ENCODE data around the gene NLE1. TPM values are rescaled to one million over a fixed set of nuclear protein-coding genes. Genes with fewer than 3 reads are reported as not detected.

Gene NLE1
- total and polyA plus RNA-seq, 4 donors, result 4.5 to 10.4 (median 5.8) TPM

DNA sequence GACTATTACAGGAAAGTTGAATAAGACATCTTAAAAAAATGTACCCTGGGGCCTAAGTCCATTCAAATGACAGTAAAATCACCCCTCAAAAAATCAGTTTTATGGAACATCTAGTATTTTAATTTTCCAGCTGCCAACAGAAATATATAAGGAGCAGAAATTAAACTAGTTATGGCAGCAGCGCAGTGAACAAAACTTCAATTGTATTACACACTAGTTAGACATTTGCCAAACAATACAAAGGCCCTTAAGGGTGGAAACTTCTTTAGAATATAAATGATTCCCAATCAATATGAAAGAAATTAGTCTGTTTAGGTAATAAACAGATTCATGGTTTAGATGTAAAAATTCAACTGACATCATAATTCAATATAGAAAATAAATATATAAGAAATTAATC is 60.5 kb downstream of the NLE1 start:
- no peak for DNase-seq
- WGBS, 2 donors, result 91 to 93% methylated on average over 1 of the region's 1 CpG
- intact Hi-C loops (cut with DNase I), result no loop called here

DNA sequence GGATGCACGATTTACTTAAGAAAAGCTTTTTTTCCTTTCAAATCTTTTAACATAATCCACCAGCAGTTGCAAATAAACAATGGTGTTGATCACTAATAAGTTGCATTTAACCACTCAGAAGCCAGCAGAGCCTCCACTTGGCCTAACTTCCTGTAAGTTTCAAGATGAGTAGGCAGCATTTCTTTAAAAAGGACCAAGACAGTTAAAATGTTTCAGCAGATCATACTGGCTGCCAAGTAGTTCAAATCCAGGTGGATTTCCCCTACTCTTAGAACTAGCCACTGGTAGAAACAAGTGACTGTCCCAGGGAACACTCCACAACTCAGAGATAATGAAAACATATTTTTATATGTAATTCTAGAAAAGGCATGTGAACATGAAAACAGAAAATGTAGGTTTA is 61.6 kb downstream of the NLE1 start:
- ATAC-seq (ENCODE audit: low FRiP score) (no peak), DNase-seq (no peak)
- Histone ChIP-seq H3K27ac (ENCODE audit: low read depth in 1 of 2, low read length in 2 of 2) (no peak overlapping the region), H3K27me3 (ENCODE audit: control insufficient read depth in 1 of 2, insufficient read depth in 2 of 2, low read length in 1 of 2) (no peaks in the 10 kb centered on the region), H3K36me3 (ENCODE audit: control insufficient read depth in 1 of 2, insufficient read depth in 2 of 2, low read length in 1 of 2) (no peaks in the 10 kb centered on the region), H3K4me3 (ENCODE audit: low read length in 2 of 2) (no peak overlapping the region), H3K4me1 (ENCODE audit: control insufficient read depth in 1 of 2, insufficient read depth in 2 of 2, low read length in 2 of 2) (peaks cover 2% of the 10 kb centered on the region in 2 donors), H3K9me3 (ENCODE audit: control insufficient read depth, low read length) (no peaks in the 10 kb centered on the region)
- 55 to 63% methylated on average over 1 of the region's 1 CpG for WGBS, 2 donors
- intact Hi-C loops (cut with DNase I), result no loop called here

More for the DNA sequence above, 60.5 kb downstream of the NLE1 start:
- no peak for ATAC-seq (ENCODE audit: low FRiP score)
- Histone ChIP-seq H3K4me1 (ENCODE audit: control insufficient read depth in 1 of 2, insufficient read depth in 2 of 2, low read length in 2 of 2) (peaks cover 2% of the 10 kb centered on the region in 2 donors), H3K27me3 (ENCODE audit: control insufficient read depth in 1 of 2, insufficient read depth in 2 of 2, low read length in 1 of 2) (no peaks in the 10 kb centered on the region), H3K4me3 (ENCODE audit: low read length in 2 of 2) (no peak overlapping the region), H3K27ac (ENCODE audit: low read depth in 1 of 2, low read length in 2 of 2) (no peak overlapping the region), H3K9me3 (ENCODE audit: control insufficient read depth, low read length) (no peaks in the 10 kb centered on the region), H3K36me3 (ENCODE audit: control insufficient read depth in 1 of 2, insufficient read depth in 2 of 2, low read length in 1 of 2) (no peaks in the 10 kb centered on the region)

- Histone ChIP-seq H3K4me1 (ENCODE audit: control insufficient read depth in 1 of 2, insufficient read depth in 2 of 2, low read length in 2 of 2) (peaks cover 2% of the 10 kb centered on the region in 2 donors), H3K27ac (ENCODE audit: low read depth in 1 of 2, low read length in 2 of 2) (no peak overlapping the region), H3K27me3 (ENCODE audit: control insufficient read depth in 1 of 2, insufficient read depth in 2 of 2, low read length in 1 of 2) (no peaks in the 10 kb centered on the region), H3K36me3 (ENCODE audit: control insufficient read depth in 1 of 2, insufficient read depth in 2 of 2, low read length in 1 of 2) (no peaks in the 10 kb centered on the region), H3K4me3 (ENCODE audit: low read length in 2 of 2) (no peak overlapping the region), H3K9me3 (ENCODE audit: control insufficient read depth, low read length) (no peaks in the 10 kb centered on the region)
- 100% methylated on average over 1 of the region's 1 CpG for WGBS, 2 donors
- intact Hi-C loops (cut with DNase I), result no loop called here
- ATAC-seq (ENCODE audit: low FRiP score) (no peak), DNase-seq (no peak)
Measured at GRCh38 chr17:35079547-35080423, 62.3 kb downstream of the NLE1 start.

Other genes starting within 250 kb of the NLE1 start
- 1 to 10 TPM; 1.9 to 2.4 TPM for gene CCT6B, start 180.8 kb downstream of the NLE1 start, total RNA-seq
- gene CCT6B, start 180.8 kb downstream of the NLE1 start, polyA plus RNA-seq, result 1 to 10 TPM in 1 of 2 donors, under 1 TPM in 1; 0.63 to 2.6 TPM
- gene ZNF830, start 180.8 kb downstream of the NLE1 start, total RNA-seq, result 10 to 100 TPM; 12.9 to 14.5 TPM
- 10 to 100 TPM in 1 of 2 donors, 1 to 10 TPM in 1; 8.9 to 16.8 TPM for gene ZNF830, start 180.8 kb downstream of the NLE1 start, polyA plus RNA-seq
- gene LIG3, start 161.8 kb downstream of the NLE1 start, total RNA-seq, result 10 to 100 TPM; 26.7 to 33.0 TPM
- gene LIG3, start 161.8 kb downstream of the NLE1 start, polyA plus RNA-seq, result 10 to 100 TPM in 1 of 2 donors, 1 to 10 TPM in 1; 6.7 to 10.3 TPM
- 10 to 100 TPM; 25.0 to 25.1 TPM for gene RFFL, start 78.6 kb downstream of the NLE1 start, total RNA-seq
- 10 to 100 TPM; 11.4 to 19.4 TPM for gene RFFL, start 78.6 kb downstream of the NLE1 start, polyA plus RNA-seq
- 10 to 100 TPM; 14.8 to 17.3 TPM for gene RAD51D, start 22.4 kb downstream of the NLE1 start, total RNA-seq
- 10 to 100 TPM in 1 of 2 donors, 1 to 10 TPM in 1; 3.6 to 10.2 TPM for gene RAD51D, start 22.4 kb downstream of the NLE1 start, polyA plus RNA-seq
- gene FNDC8, start 20.7 kb downstream of the NLE1 start, total RNA-seq, result not detected
- gene FNDC8, start 20.7 kb downstream of the NLE1 start, polyA plus RNA-seq, result not detected
- not detected for gene UNC45B, start 5.5 kb upstream of the NLE1 start, total RNA-seq
- under 1 TPM in 1 of 2 donors, not detected in 1; 0.50 TPM for gene UNC45B, start 5.5 kb upstream of the NLE1 start, polyA plus RNA-seq
- not detected for gene SLC35G3, start 52.1 kb upstream of the NLE1 start, total RNA-seq
- gene SLC35G3, start 52.1 kb upstream of the NLE1 start, polyA plus RNA-seq, result not detected
- 10 to 100 TPM; 40.4 to 66.3 TPM for gene SLFN5, start 100.8 kb upstream of the NLE1 start, total RNA-seq
- gene SLFN5, start 100.8 kb upstream of the NLE1 start, polyA plus RNA-seq, result 1 to 10 TPM; 3.3 to 4.6 TPM
- gene SLFN11, start 231.3 kb upstream of the NLE1 start, total RNA-seq, result 10 to 100 TPM; 49.0 to 93.3 TPM
- gene SLFN11, start 231.3 kb upstream of the NLE1 start, polyA plus RNA-seq, result 10 to 100 TPM in 1 of 2 donors, 1 to 10 TPM in 1; 6.5 to 20.1 TPM